NCI-H146 (cell line): ENCODE data around the gene NFKB2.

Experiments
- DNase-seq: peaks from one replicate; lab custom pipeline; 2025; lab: John Stamatoyannopoulos, UW

NFKB2 gene

DNA sequence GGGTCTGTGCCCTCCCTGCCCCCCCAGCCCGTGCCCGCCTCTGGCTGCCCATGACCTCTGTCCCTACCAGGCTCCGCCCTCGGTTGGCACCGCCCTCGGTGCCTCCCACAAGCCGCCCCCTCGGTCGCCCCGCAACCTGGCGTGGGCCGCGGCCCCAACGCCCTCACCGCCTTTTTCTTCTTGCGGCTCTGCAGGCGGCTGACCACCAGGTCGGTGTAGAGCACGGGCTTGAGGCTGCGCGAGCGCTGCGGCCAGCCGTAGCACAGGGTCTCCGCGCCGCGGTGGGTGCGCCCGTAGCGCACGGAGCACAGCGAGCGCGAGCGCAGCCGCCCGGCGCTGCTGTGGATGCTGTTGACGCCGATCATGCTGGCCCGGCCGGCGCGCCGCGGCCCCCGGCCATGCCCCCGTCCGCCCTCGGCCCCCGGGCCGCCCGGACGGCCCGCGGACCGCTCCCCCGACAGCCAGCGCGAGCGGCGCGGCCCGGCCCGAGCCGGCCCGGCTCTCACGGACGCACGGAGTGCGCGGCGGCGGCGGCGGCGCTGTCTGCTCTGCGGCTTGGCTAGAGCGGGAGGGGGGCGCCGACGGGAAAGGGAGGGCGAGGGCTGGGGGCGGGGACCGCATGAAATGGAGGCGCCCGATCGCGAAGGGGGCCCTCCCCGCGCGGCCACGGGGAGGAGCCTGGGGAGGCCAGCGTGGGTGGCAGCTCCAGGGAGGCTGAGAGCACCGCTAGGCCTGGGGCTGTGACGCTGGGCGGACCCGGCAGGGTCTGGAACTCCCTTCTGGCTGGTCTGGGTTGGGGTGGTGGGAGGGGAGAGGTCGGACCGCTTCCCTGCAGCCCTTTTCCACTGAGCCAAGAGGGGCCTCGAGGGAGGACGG is 13.5 kb downstream of the NFKB2 start:
- peak; percentile 58 for DNase-seq

- DNase-seq, result no peak
Observed at GRCh38 chr10:102409604-102410428, 14.3 kb downstream of the NFKB2 start.

DNA sequence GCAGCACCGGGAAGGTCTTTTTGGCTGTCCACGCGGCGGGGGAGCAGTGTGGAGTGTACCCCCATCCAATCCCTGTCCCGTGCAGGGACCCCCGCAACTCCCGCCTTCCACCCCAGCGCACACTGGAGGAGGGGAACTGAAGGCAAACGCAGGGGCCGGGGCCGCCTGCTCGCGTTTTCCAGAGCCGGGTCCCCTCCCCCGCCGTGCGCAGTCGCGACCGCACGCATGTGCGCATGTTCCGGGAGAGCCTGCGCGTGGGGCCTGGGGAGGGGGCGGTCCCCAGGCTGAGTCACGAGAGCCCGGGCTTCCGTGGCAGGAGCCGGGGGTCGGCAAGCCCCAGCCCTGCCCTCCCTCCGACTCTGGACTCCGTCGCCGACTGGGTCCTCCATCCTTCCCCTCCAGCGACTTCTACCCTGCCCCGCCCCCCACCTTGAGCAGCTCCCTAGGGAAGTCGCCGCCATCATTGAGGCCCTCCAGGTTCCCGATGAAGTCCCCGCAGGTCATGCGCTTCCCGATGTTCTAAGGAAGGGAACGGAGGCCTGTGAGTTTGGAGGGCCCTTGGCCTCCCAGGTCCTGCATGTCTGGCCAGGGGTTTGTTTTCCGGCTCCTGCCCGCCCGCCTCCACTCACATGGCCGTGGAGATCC is 15.0 kb downstream of the NFKB2 start:
- no peak for DNase-seq

DNA sequence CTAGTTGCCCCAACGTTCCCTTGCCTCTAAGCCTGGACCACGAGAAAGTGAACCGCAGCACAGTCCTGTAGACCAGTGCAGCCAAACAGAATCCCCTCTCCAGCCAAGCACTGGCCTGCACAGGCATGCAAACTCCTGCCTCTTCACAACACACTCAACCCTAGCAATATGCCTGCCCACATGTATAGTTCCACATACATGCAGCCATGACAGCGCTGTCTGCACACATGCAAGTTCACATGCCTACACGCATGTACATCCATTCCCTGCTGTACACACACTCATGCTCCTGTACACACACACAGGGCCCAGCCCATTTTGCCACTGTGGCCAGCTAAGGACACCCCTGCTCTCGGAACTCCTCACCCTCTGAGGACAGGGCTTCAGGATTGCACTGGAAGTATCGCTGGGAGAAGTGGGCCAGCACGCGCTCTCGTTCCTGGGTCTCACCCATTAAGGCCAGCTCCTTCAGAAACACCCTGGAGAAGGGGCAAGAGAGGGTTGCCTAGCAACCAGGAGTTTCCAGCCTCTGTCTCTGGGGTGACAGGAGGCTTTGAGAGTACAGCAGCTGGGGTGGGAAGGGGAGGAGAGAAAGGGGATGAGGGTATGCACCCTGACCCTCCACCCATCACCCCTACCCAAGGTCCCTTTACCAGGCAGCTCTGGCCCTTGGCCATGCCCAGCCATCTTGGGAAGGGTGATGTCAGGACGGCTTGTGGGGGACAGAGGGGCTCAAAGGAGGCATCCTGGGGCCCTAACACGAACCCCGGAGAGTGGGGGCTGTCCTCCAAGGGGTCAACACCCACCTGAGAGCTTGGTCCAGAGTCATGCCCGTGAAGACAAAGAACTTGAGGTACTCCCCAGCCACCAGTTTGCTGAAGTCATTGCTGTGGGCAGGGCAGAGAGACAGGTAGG is 16.1 kb downstream of the NFKB2 start:
- DNase-seq, result no peak

- DNase-seq, result no peak
Observed at GRCh38 chr10:102412293-102412692, 16.8 kb downstream of the NFKB2 start.

DNA sequence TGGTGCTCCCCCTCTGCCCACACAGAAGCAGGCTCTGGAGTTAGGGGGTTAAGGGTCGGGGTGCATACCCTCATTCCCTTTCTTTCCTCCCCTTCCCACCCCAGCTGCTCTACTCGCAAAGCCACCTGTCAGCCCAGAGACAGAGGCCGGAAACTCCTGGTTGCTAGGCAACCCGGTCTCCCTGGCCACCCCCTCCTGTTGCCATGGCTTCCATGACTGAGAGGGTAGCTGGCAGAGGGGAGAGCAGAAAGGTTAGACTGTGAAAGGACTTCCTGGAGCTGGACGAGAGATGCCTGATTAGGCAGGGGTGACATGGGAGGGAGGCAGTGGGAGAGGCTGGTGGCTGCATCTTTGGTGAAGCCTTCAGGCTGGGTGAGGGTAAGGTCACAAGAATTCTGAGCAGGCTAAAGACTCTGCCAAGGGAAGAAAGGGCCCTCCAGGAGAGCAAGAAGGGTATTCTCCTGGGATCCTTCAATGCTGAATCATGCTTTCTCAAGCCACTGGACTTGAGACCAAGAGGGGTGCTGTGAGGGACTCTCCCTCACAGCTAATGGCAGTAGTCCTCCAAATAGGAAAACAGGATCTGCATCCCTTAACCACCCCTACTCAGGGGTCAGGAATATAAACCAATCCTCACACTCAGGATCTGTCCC is 17.7 kb downstream of the NFKB2 start:
- peak; percentile 93 for DNase-seq

GRCh38 chr10:102413806-102414561 is 18.5 kb downstream of the NFKB2 start:
- no peak for DNase-seq

DNA sequence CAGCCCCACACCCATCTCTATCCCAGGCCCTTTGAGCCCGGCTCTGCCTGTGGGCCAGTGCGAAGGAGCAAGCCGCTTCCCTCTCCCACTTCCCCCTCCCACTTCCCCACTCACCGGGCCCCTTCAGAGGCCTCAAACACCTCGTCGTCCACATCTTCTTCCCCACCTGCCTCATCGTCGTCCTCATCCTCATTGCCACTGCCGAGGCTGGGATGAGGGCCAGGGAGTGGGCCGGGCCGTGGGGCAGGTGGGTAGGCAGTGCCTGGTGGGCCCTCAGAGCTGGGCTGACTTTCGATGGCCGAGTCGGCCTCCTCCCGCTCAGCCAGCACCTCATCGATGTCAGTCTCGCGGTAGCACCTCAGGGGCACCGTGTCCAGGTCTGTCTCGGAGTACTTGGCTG is 19.2 kb downstream of the NFKB2 start:
- no peak for DNase-seq

DNA sequence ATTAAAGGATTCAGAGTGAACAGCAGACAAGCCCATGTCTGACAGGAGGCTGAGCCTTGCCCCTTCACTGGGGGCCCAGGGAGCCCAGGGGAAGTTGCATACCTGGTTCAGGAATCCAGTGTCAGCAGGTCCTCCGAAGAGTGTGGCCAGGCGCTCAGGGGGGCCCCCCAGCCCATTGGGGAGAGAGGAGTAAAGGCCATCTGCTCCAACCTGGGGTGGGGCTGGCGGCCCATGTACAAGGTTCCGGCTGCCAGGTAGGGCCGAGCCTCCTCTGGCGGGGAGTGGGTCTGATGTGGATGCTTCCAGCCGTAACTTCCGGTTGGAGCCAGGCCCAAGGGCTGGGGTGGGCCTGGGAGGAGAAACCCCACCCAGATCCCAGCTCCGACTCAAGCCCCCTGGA is 20.8 kb downstream of the NFKB2 start:
- no peak for DNase-seq

- no peak for DNase-seq
Observed at GRCh38 chr10:102416695-102417094, 21.2 kb downstream of the NFKB2 start.

DNA sequence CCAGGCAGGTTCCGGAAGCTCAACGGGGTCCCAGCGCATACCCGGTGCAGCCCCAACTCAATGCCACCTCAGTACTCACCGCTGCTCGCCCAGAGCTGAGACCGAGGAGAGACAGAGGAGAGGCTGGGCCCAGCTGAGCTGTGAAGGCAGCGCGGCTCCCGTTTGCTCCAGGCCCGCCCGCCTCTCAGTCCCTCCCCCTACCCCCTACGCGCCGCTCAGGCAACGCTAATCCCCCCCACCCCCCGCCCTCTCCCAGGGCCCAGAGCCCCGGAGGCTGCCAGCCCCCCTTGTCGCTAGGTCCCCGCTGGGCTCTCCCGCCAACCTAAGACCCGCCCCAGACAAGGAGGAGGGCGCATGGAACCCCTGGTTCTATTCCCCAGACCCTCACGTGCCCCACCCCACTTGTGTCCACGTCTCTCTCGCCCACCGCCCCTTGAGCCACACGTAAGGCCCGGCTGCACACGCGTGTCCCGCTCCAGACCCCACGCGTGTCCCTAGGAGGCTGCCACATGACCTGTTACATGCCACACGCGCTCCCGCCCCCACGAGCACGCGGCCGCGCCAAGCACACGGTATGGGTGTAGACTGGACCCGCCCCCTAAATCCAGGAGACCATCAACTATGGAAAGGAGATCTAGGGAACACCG is 23.2 kb downstream of the NFKB2 start, which contains the start of gene PSD:
Gene PSD (minus strand): TSS at position 164 of the 647 bp plus-strand sequence. CDS start 1,747 bp downstream, outside the sequence.
- DNase-seq, result peak; percentile 88

GRCh38 chr10:102419269-102420180 is 24.0 kb downstream of the NFKB2 start:
- peak; percentile 87 for DNase-seq

GRCh38 chr10:102420181-102420713 is 24.7 kb downstream of the NFKB2 start:
- DNase-seq, result no peak

DNA sequence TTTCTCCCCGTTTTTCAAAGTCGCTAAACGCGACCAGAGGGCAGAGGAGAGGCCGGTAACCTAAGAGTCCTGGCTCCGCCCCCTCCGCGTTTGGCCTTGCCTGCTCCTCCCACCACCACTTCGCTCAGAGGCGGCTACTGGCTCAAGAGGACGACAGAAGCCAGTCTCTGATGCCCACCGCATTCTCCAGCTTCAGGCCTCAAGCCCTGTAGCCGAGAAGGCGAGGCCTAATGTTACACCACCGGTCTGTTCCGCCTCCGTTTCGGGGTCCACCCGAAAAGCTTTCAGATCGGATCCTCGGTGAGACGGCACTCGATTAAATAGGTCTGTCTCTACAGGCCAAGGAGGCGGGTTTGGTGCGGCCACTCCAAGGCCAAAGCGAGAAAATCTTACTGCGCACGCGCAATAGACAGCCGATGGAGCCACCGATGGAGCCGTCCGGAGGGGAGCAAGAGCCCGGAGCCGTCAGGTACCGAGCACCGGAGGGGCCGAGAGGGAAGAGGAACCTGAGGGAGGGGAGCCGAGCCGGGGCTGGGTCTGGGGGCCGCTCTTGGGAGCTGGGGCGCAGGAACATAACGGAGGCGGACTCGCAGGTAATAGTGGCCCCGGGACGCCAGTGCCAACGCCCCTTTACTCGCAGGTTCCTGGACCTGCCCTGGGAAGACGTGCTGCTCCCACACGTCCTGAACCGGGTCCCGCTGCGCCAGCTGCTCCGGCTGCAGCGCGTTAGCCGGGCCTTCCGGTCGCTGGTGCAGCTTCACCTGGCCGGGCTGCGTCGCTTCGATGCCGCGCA is 25.4 kb downstream of the NFKB2 start, which contains the start of gene FBXL15:
Gene FBXL15 (plus strand): TSS at position 123 of the 793 bp plus-strand sequence. CDS start 294 bp downstream, at position 417.
- DNase-seq, result peak; percentile 96

- DNase-seq, result no peak
Observed at GRCh38 chr10:102421507-102421756, 25.9 kb downstream of the NFKB2 start.

DNA sequence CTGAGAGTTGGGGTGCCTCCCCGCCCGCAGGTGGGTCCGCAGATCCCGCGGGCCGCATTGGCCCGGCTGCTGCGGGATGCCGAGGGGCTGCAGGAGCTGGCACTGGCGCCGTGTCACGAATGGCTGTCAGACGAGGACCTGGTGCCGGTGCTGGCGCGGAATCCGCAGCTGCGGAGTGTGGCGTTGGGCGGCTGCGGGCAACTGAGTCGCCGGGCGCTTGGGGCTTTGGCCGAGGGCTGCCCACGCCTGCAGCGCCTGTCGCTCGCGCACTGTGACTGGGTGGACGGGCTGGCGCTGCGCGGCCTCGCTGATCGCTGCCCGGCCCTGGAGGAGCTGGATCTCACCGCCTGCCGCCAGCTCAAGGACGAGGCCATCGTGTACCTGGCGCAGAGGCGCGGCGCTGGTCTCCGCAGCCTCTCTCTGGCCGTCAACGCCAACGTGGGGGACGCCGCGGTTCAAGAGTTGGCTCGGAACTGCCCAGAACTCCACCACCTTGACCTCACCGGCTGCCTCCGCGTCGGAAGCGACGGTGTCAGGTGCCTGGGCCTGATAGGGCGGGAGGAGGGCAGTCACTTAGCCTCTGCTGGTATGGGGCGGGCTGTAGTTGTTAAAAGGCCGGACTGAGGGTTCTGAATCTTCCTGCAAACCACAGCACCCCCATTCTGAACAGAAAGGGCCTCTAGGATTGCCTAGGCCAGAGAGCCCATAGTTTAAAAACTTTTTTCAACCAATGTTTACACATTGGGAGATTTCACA is 26.4 kb downstream of the NFKB2 start:
- peak; percentile 28 for DNase-seq
